ENCODE data around the gene DES. TPM values are rescaled to one million over a fixed set of nuclear protein-coding genes. Genes with fewer than 3 reads are reported as not detected.

Gene DES
- total RNA-seq, 1 experiment from 2014 or later: 4.2 TPM

DNA sequence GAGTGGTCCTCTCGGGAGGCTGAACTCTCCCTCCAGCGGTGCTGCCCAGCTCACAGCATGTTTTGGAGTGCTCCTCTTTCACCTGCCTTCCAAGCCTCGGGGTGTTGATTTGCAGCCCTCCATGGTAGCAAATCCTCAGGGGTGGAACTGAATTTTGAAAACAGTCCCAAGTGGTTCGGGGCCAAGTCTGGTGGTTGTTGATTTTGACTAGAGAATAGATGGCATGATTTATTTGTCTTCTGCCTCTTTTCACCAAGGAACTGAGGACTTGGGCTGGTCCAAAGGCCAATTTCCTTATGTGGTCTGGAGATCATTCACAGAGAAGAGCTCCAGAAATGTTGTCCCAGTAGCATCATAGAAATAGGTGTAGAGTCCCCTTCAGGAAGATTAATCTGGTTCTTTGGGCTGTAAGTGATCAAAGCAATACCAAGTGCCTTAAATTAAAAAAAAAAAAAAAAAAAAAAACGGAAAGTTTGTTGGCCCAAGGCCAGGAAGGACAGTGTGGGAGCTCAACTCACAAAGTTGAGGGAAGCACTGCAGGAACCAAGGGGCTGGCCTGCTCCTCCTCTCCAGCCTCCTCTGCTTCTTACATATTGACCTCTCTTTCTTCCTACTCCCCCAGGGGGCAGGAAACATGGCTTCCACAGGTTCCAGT lies 2.5 kb upstream of the DES start:
- TF ChIP-seq JUND (IDR thresholded peaks at IDR 0.05) (no peak), POLR2AphosphoS5 (IDR thresholded peaks at IDR 0.05; ENCODE audit: low read depth, low read length) (no peak)
- RAD21 ChIA-PET (ENCODE audit: low non-redundant PET in 1 of 2, low total read pairs in 2 of 2, uncharacterized antibody in 2 of 2, unreplicated experiment in 2 of 2): no interaction called here
- no TSS peak for BruUV-seq (replicated peaks)
- no peaks in the 10 kb centered on the region for H3K9me2 ChIP-seq (ENCODE audit: insufficient read depth)
- H3K4me2 ChIP-seq (ENCODE audit: low read length): no peak overlapping the region
- H3K79me2 ChIP-seq (ENCODE audit: insufficient read depth, low read length): no peaks in the 10 kb centered on the region
- H3K4me1 ChIP-seq (ENCODE audit: control insufficient read depth in 1 of 2, insufficient read depth in 2 of 2, low read length in 2 of 2): peaks cover 0 to 13% of the 10 kb centered on the region in 2 experiments; a peak in 2 of 4 replicates
- no peak for DNase-seq (ENCODE audit: low read depth, low spot score)
- H3K27me3 ChIP-seq (ENCODE audit: insufficient read depth, low read length): no peaks in the 10 kb centered on the region
- intact Hi-C loops (cut with micrococcal nuclease): no loop called here
- CTCF ChIA-PET: interaction anchor here (1.3 to 1.4 kb wide), 2 partner anchors 13 to 18 kb away, joined by 3 read pairs; no protein-coding TSS in a partner anchor
- no peaks in the 10 kb centered on the region for H3K9me3 ChIP-seq (ENCODE audit: control insufficient read depth in 1 of 2, insufficient read depth in 1 of 2, low read depth in 1 of 2, low read length in 2 of 2)
- no peaks in the 10 kb centered on the region for H4K20me1 ChIP-seq (ENCODE audit: insufficient read depth)
- H3K27ac ChIP-seq (ENCODE audit: low read depth, low read length): no peak overlapping the region
- POLR2A ChIA-PET: no interaction called here
- ATAC-seq: no peak
- H3K9ac ChIP-seq (ENCODE audit: low read length): no peak overlapping the region
- H3K4me3 ChIP-seq (replicated peaks in 1 of 2; ENCODE audit: low read depth in 1 of 2, low read length in 2 of 2): no peak overlapping the region
- H3K36me3 ChIP-seq (ENCODE audit: control insufficient read depth in 1 of 2, insufficient read depth in 2 of 2, low read length in 2 of 2): no peaks in the 10 kb centered on the region
- no peak overlapping the region for H2AFZ ChIP-seq (ENCODE audit: low read depth, low read length, poor library complexity, severe bottlenecking)

DNA sequence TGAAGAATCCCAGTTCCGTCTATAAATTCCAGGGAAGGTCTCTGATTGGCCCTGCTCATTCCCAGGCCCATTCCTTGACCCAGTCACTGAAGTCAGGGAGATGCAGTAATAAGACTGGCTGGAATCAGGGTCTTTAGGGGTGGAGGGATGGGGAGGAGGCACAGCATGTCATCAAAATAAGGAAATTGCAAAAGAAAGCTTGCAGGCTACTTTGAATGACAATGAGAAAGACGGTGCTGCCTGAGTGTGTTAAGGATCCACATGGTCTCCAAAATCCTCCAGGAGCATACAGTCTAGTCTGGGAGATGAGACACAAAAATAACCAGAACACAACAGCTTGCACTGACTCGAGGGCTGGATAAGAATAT lies 2.0 kb upstream of the DES start:
- no peak overlapping the region for H3K27ac ChIP-seq (ENCODE audit: low read depth, low read length)
- CTCF ChIA-PET: interaction anchor here (1.3 to 1.4 kb wide), 2 partner anchors 14 to 18 kb away, joined by 3 read pairs; no protein-coding TSS in a partner anchor
- DNase-seq (ENCODE audit: low read depth, low spot score) (no peak), ATAC-seq (no peak)
- no peak overlapping the region for H3K9ac ChIP-seq (ENCODE audit: low read length)
- H3K9me2 ChIP-seq (ENCODE audit: insufficient read depth): no peaks in the 10 kb centered on the region
- H3K4me1 ChIP-seq (ENCODE audit: control insufficient read depth in 1 of 2, insufficient read depth in 2 of 2, low read length in 2 of 2): peaks cover 0 to 13% of the 10 kb centered on the region in 2 experiments; a peak in 2 of 4 replicates
- RAD21 ChIA-PET (ENCODE audit: low non-redundant PET in 1 of 2, low total read pairs in 2 of 2, uncharacterized antibody in 2 of 2, unreplicated experiment in 2 of 2): no interaction called here
- H3K36me3 ChIP-seq (ENCODE audit: control insufficient read depth in 1 of 2, insufficient read depth in 2 of 2, low read length in 2 of 2): no peaks in the 10 kb centered on the region
- no peak overlapping the region for H3K4me2 ChIP-seq (ENCODE audit: low read length)
- H3K79me2 ChIP-seq (ENCODE audit: insufficient read depth, low read length): no peaks in the 10 kb centered on the region
- no TSS peak for BruUV-seq (replicated peaks)
- H3K4me3 ChIP-seq (replicated peaks in 1 of 2; ENCODE audit: low read depth in 1 of 2, low read length in 2 of 2): no peak overlapping the region
- POLR2A ChIA-PET: no interaction called here
- no peaks in the 10 kb centered on the region for H3K9me3 ChIP-seq (ENCODE audit: control insufficient read depth in 1 of 2, insufficient read depth in 1 of 2, low read depth in 1 of 2, low read length in 2 of 2)
- no peaks in the 10 kb centered on the region for H3K27me3 ChIP-seq (ENCODE audit: insufficient read depth, low read length)
- H4K20me1 ChIP-seq (ENCODE audit: insufficient read depth): no peaks in the 10 kb centered on the region
- intact Hi-C loops (cut with micrococcal nuclease): no loop called here
- no peak overlapping the region for H2AFZ ChIP-seq (ENCODE audit: low read depth, low read length, poor library complexity, severe bottlenecking)
- TF ChIP-seq ELF1 (IDR thresholded peaks at IDR 0.05; ENCODE audit: borderline replicate concordance, low read depth) (no peak), CBX3 (IDR thresholded peaks at IDR 0.05; ENCODE audit: low read depth) (no peak), FOSL1 (IDR thresholded peaks at IDR 0.05; ENCODE audit: low read depth) (no peak), SIN3A (IDR thresholded peaks at IDR 0.05; ENCODE audit: low read depth) (no peak), POLR2A (IDR thresholded peaks at IDR 0.05; ENCODE audit: borderline replicate concordance, extremely low read depth, insufficient read depth, insufficient read length) (no peak), POLR2AphosphoS5 (IDR thresholded peaks at IDR 0.05; ENCODE audit: low read depth, low read length) (no peak), EGR1 (IDR thresholded peaks at IDR 0.05; ENCODE audit: low read depth) (no peak), YY1 (IDR thresholded peaks at IDR 0.05; ENCODE audit: extremely low read depth, insufficient replicate concordance, low read depth, low read length) (no peak), EZH2 (IDR thresholded peaks at IDR 0.05) (no peak), JUND (IDR thresholded peaks at IDR 0.05) (no peak), TCF7L2 (IDR thresholded peaks at IDR 0.05; ENCODE audit: borderline replicate concordance, extremely low read depth, insufficient read depth, insufficient read length) (no peak), EZH2phosphoT487 (IDR thresholded peaks at IDR 0.05; ENCODE audit: borderline replicate concordance) (no peak), ZNF274 (IDR thresholded peaks at IDR 0.05; ENCODE audit: low read depth, low read length) (no peak)
- TF ChIP-seq, protein P1, sequence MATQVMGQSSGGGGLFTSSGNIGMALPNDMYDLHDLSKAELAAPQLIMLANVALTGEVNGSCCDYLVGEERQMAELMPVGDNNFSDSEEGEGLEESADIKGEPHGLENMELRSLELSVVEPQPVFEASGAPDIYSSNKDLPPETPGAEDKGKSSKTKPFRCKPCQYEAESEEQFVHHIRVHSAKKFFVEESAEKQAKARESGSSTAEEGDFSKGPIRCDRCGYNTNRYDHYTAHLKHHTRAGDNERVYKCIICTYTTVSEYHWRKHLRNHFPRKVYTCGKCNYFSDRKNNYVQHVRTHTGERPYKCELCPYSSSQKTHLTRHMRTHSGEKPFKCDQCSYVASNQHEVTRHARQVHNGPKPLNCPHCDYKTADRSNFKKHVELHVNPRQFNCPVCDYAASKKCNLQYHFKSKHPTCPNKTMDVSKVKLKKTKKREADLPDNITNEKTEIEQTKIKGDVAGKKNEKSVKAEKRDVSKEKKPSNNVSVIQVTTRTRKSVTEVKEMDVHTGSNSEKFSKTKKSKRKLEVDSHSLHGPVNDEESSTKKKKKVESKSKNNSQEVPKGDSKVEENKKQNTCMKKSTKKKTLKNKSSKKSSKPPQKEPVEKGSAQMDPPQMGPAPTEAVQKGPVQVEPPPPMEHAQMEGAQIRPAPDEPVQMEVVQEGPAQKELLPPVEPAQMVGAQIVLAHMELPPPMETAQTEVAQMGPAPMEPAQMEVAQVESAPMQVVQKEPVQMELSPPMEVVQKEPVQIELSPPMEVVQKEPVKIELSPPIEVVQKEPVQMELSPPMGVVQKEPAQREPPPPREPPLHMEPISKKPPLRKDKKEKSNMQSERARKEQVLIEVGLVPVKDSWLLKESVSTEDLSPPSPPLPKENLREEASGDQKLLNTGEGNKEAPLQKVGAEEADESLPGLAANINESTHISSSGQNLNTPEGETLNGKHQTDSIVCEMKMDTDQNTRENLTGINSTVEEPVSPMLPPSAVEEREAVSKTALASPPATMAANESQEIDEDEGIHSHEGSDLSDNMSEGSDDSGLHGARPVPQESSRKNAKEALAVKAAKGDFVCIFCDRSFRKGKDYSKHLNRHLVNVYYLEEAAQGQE (IDR thresholded peaks at IDR 0.05; ENCODE audit: low read depth): no peak
- TF ChIP-seq, protein P2, sequence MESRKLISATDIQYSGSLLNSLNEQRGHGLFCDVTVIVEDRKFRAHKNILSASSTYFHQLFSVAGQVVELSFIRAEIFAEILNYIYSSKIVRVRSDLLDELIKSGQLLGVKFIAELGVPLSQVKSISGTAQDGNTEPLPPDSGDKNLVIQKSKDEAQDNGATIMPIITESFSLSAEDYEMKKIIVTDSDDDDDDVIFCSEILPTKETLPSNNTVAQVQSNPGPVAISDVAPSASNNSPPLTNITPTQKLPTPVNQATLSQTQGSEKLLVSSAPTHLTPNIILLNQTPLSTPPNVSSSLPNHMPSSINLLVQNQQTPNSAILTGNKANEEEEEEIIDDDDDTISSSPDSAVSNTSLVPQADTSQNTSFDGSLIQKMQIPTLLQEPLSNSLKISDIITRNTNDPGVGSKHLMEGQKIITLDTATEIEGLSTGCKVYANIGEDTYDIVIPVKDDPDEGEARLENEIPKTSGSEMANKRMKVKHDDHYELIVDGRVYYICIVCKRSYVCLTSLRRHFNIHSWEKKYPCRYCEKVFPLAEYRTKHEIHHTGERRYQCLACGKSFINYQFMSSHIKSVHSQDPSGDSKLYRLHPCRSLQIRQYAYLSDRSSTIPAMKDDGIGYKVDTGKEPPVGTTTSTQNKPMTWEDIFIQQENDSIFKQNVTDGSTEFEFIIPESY (IDR thresholded peaks at IDR 0.05; ENCODE audit: extremely low read depth, insufficient replicate concordance, low read length): no peak

Measured in HCT116 (cell line).